ENCODE measurements around the gene PGA3. TPM values are rescaled to one million over a fixed set of nuclear protein-coding genes. Genes with fewer than 3 reads are reported as not detected.
"Not testable (repeated sequence)": the region's sequence is repeated elsewhere in the genome, so short reads cannot be mapped to it uniquely, and the experiment has no call there.

PGA3 gene
- total RNA-seq, 2 donors from 2014 or later: not detected

DNA sequence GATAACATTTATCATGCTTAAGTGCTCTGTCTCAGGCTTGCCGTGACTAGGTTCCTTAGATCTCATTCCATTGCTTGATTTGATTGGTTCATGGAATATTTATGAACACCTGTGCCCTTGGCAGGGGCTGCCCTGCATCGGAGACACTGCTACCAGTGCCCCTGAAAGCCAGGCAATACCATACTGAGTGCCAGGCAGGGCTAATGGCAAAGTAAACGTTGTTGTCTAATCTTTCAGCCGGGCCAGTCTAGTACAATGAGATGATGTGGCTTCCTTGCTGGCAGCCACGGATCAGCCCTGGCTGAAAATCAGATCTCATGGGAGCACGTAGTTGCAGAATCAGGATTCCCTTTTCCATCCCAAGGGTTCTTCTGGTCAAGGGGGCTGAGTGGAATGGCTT, 5.0 kb upstream of the PGA3 start:
- no peak for ATAC-seq
- intact Hi-C loops (cut with DNase I, micrococcal nuclease): no loop called here
- no peak for DNase-seq

GRCh38 chr11:61198948-61199523, 4.3 kb upstream of the PGA3 start:
- intact Hi-C loops (cut with DNase I, micrococcal nuclease): no loop called here
- ATAC-seq (no peak), DNase-seq (no peak)

DNA sequence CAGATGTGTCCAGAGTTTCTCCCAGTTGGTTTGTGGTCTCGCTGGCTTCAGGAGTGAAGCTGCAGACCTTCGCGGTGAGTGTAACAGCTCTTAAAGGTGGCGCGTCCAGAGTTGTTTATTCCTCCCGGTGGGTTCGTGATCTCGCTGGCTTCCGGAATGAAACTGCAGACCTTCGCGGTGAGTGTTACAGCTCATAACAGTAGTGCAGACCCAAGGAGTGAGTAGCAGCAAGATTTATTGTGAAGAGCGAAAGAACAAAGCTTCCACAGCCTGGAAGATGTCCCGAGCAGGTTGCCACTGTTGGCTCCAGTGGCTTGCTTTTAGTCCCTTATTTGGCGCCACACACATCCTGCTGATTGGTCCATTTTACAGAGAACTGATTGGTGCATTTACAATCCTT, 1.8 kb upstream of the PGA3 start:
- DNase-seq (no peak), ATAC-seq (no peak)
- intact Hi-C loops (cut with DNase I, micrococcal nuclease): no loop called here

DNA sequence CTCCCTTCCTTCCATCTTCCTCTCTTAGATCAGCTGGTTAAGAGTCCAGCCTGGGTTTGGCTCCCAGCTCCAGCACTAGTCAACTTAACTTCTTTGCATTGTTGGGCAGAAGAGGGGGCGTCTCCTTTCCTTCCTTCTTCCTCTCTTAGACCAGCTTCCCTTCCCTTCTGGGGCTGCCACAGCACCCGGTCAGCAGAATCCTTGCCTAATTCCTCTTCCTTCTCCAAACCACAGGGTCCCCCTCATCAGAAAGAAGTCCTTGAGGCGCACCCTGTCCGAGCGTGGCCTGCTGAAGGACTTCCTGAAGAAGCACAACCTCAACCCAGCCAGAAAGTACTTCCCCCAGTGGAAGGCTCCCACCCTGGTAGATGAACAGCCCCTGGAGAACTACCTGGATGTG, 558 bp downstream of the PGA3 start:
- intact Hi-C loops (cut with DNase I, micrococcal nuclease): not testable (repeated sequence)

GRCh38 chr11:61204502-61205059, 1.3 kb downstream of the PGA3 start:
- DNase-seq; ATAC-seq; intact Hi-C loops (cut with DNase I, micrococcal nuclease): not testable (repeated sequence)

More for the DNA sequence above, 558 bp downstream of the PGA3 start:
- DNase-seq, ATAC-seq: not testable (repeated sequence)

- DNase-seq; intact Hi-C loops (cut with DNase I, micrococcal nuclease); ATAC-seq: not testable (repeated sequence)
Measured at GRCh38 chr11:61207636-61208310, 4.5 kb downstream of the PGA3 start.

DNA sequence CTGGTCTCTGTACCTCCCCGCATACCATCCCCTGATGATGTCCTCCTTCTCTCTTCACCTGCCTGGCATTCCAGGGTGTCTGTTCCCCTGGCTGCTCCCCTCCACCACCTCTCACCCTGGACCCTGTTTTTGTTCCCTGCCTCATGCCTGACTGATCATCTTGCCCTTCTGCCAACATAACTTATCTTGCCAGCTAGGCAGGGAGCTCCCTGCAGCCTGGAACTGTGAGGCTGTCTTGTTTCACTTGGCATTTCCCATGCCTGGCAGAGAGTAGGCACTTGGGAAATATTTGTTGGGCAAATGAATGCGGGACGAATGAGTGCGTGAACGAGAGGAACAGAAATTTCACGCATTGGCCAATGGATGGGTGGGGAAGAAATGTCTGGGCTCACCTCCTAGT, 7.3 kb downstream of the PGA3 start:
- ATAC-seq; intact Hi-C loops (cut with DNase I, micrococcal nuclease); DNase-seq: not testable (repeated sequence)

GRCh38 chr11:61211327-61211952, 8.1 kb downstream of the PGA3 start:
- ATAC-seq; intact Hi-C loops (cut with DNase I, micrococcal nuclease); DNase-seq: not testable (repeated sequence)

- intact Hi-C loops (cut with DNase I, micrococcal nuclease); ATAC-seq; DNase-seq: not testable (repeated sequence)
Measured at GRCh38 chr11:61212202-61212601, 8.9 kb downstream of the PGA3 start.

- DNase-seq; intact Hi-C loops (cut with DNase I, micrococcal nuclease); ATAC-seq: not testable (repeated sequence)
Measured at GRCh38 chr11:61213711-61214324, 10.5 kb downstream of the PGA3 start.

GRCh38 chr11:61218306-61218705, 15.0 kb downstream of the PGA3 start:
- ATAC-seq; intact Hi-C loops (cut with DNase I, micrococcal nuclease); DNase-seq: not testable (repeated sequence)

GRCh38 chr11:61219016-61219415, 15.7 kb downstream of the PGA3 start:
- ATAC-seq; DNase-seq; intact Hi-C loops (cut with DNase I, micrococcal nuclease): not testable (repeated sequence)

DNA sequence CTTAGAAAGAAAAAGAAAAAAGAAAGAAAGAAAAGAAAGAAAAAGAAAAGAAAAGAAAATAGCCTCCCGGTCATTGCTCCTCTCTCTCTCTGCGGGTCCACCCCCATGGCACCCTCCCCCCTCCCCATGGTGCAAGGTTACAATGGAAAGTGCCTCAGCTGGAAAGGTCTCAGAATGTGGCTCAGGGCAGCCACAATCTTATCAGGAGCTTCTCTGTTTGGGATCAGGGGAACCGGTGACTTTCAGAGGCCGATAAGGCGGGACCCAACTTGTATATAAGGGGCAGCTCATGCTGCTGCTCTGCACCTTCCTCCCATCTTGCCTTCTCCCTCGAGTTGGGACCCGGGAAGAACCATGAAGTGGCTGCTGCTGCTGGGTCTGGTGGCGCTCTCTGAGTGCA, 18.7 kb downstream of the PGA3 start, which contains the start of gene PGA4:
Gene PGA4, plus strand, starts transcription at position 301 of the 400 bp plus-strand sequence. Its CDS starts 54 bp downstream, at position 355.
- DNase-seq; ATAC-seq; intact Hi-C loops (cut with DNase I, micrococcal nuclease): not testable (repeated sequence)

GRCh38 chr11:61222692-61223091, 19.4 kb downstream of the PGA3 start:
- DNase-seq; intact Hi-C loops (cut with DNase I, micrococcal nuclease); ATAC-seq: not testable (repeated sequence)

DNA sequence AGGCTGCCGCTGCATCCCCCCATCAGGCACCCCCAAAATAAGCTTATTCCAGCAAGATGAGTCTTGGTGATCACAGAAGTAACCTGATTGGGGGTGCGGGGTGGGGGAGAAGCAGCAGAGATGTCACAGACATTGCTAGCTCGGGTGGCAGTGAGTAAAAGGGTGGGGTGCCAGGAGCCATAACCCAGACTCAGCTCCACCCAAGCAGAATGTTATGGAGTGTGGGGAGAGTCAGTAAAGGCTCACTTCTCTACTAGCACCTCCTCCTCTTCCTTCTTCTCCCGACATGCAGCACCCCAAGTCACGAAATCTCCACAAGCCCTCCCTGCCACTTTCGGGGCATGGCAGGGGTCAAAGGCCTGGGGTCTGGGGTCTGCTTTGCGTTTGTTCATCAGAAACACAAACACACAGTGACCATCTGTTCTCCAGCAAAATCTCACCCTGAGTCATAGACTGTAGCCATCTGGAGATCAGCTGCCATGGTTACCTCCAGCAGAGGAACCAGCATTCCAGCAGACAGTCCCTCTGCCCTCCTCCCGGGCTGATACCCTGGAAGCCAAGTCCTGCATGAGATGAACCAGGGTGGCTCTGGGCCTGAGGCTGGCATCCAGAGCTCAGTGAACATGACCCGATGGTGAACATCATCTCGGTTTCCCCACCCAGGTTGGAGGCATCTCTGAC, 23.3 kb downstream of the PGA3 start:
- intact Hi-C loops (cut with DNase I, micrococcal nuclease): not testable (repeated sequence)

DNA sequence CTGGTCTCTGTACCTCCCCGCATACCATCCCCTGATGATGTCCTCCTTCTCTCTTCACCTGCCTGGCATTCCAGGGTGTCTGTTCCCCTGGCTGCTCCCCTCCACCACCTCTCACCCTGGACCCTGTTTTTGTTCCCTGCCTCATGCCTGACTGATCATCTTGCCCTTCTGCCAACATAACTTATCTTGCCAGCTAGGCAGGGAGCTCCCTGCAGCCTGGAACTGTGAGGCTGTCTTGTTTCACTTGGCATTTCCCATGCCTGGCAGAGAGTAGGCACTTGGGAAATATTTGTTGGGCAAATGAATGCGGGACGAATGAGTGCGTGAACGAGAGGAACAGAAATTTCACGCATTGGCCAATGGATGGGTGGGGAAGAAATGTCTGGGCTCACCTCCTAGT, 26.1 kb downstream of the PGA3 start:
- DNase-seq; ATAC-seq; intact Hi-C loops (cut with DNase I, micrococcal nuclease): not testable (repeated sequence)

More for the DNA sequence above, 23.3 kb downstream of the PGA3 start:
- ATAC-seq, DNase-seq: not testable (repeated sequence)

GRCh38 chr11:61231033-61231432, 27.7 kb downstream of the PGA3 start:
- DNase-seq; intact Hi-C loops (cut with DNase I, micrococcal nuclease): not testable (repeated sequence)

GRCh38 chr11:61231585-61231984, 28.3 kb downstream of the PGA3 start:
- ATAC-seq; DNase-seq; intact Hi-C loops (cut with DNase I, micrococcal nuclease): not testable (repeated sequence)

More at GRCh38 chr11:61231033-61231432, 27.7 kb downstream of the PGA3 start:
- not testable (repeated sequence) for ATAC-seq
